WI38 (cell line): Measurements from ENCODE around the gene ZNF121.
"Not testable (repeated sequence)": the region's sequence is repeated elsewhere in the genome, so short reads cannot be mapped to it uniquely, and the experiment has no call there.

ENCODE experiments used
- H3K4me3 ChIP-seq: 2 replicates; pipeline ENCODE4 v1.5.1; 2011; ENCODE audit warnings: low read depth, mild to moderate bottlenecking, control low read depth, low read length
- TF ChIP-seq, protein P1 (sequence below): IDR thresholded peaks from 2 replicates; pipeline ENCODE4 v1.5.1; 2012; ENCODE audit warnings: low read depth, mild to moderate bottlenecking, control low read depth, low read length

Gene ZNF121

DNA sequence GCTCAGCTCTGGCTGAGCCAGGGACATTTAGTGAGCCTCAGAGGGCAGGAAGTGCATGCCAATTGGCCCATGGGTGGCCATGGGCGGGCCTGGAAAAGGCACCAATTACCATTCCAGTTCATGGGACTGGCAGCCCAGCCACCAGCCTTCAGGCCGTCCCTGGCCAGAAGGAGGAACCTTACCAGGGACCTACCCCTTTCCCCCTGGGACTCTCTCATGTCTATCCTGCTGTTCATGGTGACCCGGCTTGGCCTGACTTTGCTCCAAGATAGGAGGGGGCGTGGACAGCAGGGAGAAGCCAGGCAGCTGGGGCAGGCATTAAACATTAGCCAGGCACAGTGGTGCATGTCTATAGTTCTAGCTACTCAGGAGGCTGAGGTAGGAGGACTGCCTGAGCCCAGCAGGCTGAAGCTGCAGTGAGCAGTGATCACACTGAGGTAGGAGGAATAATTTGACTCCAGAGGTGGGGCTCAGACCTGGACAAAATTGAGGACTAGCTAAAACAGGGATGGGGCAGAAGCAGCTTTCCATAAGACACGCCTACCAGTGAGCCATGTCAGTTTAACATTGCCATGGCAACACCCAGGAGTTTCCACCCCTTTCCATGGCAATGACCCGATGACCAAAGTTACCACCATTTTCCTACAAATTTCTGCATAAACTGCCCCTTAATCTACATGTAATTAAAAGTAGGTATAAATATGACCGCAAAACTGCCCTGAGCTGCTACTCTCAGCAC, 31.6 kb downstream of the ZNF121 start:
- H3K4me3 ChIP-seq: no peak overlapping the region
- TF ChIP-seq, protein P1, sequence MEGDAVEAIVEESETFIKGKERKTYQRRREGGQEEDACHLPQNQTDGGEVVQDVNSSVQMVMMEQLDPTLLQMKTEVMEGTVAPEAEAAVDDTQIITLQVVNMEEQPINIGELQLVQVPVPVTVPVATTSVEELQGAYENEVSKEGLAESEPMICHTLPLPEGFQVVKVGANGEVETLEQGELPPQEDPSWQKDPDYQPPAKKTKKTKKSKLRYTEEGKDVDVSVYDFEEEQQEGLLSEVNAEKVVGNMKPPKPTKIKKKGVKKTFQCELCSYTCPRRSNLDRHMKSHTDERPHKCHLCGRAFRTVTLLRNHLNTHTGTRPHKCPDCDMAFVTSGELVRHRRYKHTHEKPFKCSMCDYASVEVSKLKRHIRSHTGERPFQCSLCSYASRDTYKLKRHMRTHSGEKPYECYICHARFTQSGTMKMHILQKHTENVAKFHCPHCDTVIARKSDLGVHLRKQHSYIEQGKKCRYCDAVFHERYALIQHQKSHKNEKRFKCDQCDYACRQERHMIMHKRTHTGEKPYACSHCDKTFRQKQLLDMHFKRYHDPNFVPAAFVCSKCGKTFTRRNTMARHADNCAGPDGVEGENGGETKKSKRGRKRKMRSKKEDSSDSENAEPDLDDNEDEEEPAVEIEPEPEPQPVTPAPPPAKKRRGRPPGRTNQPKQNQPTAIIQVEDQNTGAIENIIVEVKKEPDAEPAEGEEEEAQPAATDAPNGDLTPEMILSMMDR: no peak

DNA sequence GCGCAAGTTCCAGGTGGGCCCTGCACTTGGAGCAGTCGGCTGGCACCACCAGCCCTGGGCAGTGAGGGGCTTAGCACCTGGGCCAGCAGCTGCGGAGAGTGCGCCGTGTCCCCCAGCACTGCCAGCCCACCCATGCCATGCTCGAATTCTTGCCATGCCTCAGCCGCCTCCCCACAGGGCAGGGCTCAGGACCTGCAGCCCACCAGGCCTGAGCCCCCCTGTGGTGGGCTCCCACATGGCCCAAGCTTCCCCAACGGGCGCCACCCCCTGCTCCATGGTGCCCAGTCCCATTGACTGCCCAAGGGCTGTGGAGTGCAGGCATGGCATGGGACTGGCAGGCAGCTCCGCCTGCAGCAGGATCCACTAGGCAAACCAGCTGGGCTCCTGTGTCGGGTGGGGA, 36.4 kb downstream of the ZNF121 start:
- no peak overlapping the region for H3K4me3 ChIP-seq
- TF ChIP-seq, protein P1: no peak

DNA sequence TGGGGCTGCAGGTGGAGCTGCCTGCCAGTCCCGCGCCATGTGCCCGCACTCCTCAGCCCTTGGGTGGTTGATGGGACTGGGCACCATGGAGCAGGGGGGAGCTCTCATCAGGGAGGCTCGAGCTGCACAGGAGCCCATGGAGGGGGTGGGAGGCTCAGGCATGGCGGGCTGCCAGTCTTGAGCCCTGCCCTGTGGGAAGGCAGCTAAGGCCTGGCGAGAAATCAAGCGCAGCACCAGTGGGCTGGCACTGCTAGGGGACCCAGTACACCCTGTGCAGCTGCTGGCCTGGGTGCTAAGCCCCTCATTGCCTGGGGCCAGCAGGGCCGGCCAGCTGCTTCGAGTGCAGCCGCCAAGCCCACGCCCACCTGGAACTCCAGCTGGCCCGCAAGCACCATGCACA, 43.0 kb downstream of the ZNF121 start:
- not testable (repeated sequence) for H3K4me3 ChIP-seq

DNA sequence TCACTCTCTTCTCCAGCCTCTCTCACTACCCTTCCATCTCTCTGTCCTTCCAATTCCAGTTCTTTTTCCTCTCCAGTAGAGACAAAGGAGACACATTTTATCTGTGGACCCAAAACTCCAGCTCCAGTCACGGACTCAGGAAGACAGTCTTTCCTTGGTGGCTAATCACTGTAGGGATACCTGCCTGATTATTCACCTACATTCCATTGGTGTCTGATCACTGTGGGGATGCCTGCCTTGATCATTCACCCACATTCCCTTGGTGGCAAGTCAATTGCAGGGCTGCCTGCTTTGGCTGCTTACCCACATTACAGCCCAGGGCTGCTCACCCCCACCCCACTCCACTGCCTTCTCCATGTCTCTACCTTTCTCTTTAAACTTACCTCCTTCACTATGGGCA, 44.4 kb downstream of the ZNF121 start:
- H3K4me3 ChIP-seq: not testable (repeated sequence)

DNA sequence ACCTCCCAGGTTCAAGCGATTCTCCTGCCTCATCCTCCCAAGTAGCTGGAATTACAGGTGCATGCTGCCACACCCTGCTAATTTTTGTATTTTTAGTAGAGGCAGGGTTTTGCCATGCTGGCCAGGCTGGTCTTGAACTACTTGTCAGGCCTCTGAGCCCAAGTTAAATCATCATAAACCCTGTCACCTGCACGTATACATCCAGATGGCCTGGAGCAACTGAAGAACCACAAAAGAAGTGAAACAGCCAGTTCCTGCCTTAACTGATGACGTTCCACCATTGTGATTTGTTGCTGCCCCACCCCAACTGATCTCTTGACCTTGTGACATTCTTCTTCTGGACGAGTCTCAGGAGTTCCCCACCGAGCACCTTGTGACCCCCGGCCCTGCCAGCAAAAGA, 45.1 kb downstream of the ZNF121 start:
- peak overlapping the region; percentile 88; the same call in 1 of the 2 replicates for H3K4me3 ChIP-seq

DNA sequence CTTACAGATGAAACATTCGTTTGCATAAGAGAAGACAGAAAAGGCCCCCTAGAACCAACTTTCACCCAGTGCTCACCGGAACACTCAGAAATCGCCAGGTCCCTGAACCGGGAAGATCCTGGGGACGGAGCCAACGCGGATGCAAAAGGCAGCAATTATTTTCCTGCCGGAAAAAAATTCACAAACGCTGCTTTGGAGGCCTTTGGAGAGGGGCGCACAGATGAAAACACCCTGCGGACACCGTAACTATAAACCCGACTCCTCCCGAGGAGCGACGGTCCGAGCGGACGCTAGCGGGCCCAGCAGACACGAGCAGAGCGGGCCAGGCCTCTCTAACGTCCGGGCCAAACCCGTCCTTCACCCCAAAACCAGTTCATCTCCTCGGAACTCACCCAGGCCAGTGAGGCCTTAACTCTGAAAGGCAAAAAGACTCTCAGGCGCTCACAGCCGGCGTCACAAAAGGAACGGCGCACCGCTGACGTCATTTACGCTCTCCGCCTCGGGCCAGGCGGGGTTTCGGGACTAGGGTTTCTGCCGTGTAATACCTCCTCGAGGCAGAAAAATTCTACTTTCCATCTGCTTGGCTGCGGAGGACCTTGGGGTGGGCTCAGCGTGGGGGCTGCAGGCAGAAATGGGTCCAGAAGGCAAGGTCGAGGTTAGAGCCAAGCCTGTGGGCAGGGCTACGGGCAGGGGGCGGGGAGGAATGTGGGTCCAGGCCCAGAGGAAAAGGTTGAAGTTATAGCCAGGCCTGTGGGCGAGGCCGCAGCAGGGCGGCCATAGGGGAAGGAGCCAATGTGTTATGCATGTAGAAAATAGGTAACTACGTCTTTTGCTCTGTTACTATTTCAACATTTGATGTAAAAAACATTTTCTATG, 45.9 kb downstream of the ZNF121 start, which contains the start of gene ZNF426:
Gene ZNF426 (minus strand): TSS at position 463 of the 876 bp plus-strand sequence. CDS start 2,413 bp downstream, outside the sequence.
- H3K4me3 ChIP-seq: peak within 1 kb of the TSS; percentile 88
- TF ChIP-seq, protein P1: no peak

DNA sequence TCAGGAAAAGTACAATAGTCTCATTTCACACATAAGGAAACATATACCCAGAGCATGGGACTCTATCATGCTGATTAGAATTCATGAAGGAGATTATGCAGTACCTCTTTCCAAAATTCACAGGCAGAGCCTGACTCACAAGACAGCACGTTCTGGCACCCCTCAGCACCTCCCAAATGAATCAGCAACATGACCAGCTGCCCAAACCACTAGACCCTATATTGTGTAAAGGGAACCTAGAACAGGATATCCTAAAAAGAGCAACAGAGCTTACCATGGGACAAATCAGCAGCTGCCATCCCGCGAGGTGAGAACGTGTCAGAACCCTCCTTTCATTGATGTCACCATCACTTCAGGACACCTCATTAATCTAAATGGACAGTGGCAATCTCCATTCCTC, 48.4 kb downstream of the ZNF121 start:
- TF ChIP-seq, protein P1: no peak
- H3K4me3 ChIP-seq: no peak overlapping the region

DNA sequence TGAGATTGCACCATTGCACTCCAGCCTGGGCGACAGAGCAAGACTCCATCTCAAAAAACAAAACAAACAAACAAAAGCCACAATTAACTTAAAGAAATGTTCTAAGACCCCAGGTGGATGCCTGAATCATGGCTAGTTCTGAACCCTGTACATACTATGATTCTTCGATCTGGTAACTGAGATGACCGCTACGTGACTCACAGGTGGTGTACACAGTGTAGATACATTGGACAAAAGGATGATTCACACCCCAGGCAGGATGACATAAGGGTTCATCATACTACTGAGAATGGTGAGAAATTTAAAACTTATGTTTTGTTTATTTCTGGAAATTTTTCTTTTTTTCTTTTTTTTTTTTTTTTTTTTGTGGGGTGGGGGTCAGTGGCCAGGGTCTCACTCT, 52.4 kb downstream of the ZNF121 start:
- TF ChIP-seq, protein P1: no peak
- no peak overlapping the region for H3K4me3 ChIP-seq
